ENCODE measurements around the gene ROR1.

GRCh38 chr1:63940440-63940839, 166.6 kb downstream of the ROR1 start:
- TF ChIP-seq EP300 (IDR thresholded peaks at IDR 0.05) (no peak), CTCF (IDR thresholded peaks at IDR 0.05) (no peak), POLR2A (IDR thresholded peaks at IDR 0.05; ENCODE audit: low read depth) (no peak), POLR2AphosphoS5 (IDR thresholded peaks at IDR 0.05) (no peak)
